ENCODE data around the gene THOC6.
A peak's percentile ranks its signal among the peaks of the same experiment; 100 is the strongest.

THOC6 gene

DNA sequence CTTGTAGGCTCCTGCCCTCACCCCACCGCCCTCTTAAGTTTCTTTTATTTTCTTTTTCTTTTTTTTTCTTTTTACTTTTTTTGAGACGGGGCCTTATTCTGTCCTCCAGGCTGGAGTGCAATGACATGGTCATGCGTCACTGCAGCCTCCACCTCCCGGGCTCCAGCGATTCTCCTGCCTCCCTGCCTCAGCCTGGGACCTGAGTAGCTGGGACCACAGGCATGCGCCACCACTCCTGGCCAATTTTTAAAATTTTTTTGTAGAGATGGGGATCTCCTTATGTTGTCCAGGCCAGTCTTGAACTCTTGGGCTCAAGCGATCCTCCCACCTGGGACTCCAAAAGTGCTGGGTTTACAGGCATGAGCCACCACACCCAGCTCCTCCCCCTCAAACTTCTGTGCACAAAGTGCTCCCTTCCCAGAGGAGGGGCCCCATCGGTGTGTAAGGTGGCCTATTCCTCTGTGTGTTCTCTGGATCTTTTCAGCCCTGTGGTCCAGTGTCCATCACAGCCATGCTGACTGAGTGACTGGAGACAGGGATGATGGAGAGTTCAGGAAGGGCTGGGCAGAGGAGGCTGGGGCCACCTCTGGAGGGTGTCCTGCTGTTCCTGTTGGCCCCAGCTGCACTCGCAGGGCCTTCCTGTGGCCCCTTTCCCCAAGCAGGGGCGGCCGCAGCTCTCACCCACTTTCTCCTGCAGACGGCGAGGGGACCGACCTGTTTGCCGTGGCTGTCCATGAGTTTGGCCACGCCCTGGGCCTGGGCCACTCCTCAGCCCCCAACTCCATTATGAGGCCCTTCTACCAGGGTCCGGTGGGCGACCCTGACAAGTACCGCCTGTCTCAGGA lies 32.7 kb downstream of the THOC6 start:
- TF ChIP-seq POLR2A (IDR thresholded peaks at IDR 0.05; ENCODE audit: low read depth, low read length) = no peak
- no peak for TF ChIP-seq POLR2AphosphoS5 (IDR thresholded peaks at IDR 0.05; ENCODE audit: low read depth, low read length)
- TF ChIP-seq TAF1 (IDR thresholded peaks at IDR 0.05; ENCODE audit: low read depth, low read length) = no peak
- no peak for TF ChIP-seq POU2F2 (IDR thresholded peaks at IDR 0.05; ENCODE audit: low read depth, low read length)
- no peak for TF ChIP-seq PAX5 (IDR thresholded peaks at IDR 0.05; ENCODE audit: insufficient read depth, low read length, severe bottlenecking)
- no peak for TF ChIP-seq SPI1 (IDR thresholded peaks at IDR 0.05; ENCODE audit: low read depth, low read length)
- FAIRE-seq (no peak), DNase-seq (ENCODE audit: insufficient read length, low spot score) (no peak)

DNA sequence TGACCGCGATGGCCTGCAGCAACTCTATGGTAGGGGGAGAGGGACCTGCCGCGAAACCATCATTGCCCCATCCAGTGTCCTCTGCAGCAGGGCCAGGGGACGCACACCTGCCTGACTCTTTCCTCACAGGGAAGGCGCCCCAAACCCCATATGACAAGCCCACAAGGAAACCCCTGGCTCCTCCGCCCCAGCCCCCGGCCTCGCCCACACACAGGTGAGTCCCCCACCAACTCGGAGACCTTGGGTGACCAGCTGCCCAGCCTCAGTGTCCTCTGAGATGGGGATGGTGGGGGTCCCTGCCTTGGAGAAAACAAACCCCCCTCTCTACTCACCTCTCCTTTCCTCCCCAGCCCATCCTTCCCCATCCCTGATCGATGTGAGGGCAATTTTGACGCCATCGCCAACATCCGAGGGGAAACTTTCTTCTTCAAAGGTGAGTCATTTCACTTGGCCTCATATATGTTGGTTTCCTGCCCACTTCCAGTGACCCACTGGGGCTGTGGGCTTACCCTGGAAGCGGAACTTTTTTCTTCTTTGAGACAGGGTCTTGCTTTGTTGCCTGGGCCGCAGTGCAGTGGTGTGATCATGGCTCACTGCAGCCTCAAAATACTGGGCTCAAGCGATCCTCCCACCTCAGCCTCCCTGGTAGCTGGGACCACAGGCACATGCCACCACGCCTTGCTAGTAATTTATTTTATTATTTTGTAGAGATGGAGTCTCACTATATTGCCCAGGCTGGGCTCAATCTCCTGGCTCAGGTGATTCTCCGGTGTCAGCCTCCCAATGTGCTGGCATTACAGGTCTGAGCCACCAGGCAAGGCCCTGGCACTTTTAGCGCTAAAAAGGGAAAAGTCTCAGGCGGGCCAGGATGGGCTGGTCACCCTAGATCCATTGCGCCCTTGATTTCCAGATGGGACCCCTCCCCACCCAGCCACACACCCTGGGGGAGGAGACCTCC lies 33.6 kb downstream of the THOC6 start:
- DNase-seq (ENCODE audit: insufficient read length, low spot score) (no peak), FAIRE-seq (no peak)
- TF ChIP-seq TAF1 (IDR thresholded peaks at IDR 0.05; ENCODE audit: low read depth, low read length) (no peak), POLR2A (IDR thresholded peaks at IDR 0.05; ENCODE audit: low read depth, low read length) (no peak), PAX5 (IDR thresholded peaks at IDR 0.05; ENCODE audit: insufficient read depth, low read length, severe bottlenecking) (no peak), POLR2AphosphoS5 (IDR thresholded peaks at IDR 0.05; ENCODE audit: low read depth, low read length) (no peak), SPI1 (IDR thresholded peaks at IDR 0.05; ENCODE audit: low read depth, low read length) (no peak), POU2F2 (IDR thresholded peaks at IDR 0.05; ENCODE audit: low read depth, low read length) (no peak)

DNA sequence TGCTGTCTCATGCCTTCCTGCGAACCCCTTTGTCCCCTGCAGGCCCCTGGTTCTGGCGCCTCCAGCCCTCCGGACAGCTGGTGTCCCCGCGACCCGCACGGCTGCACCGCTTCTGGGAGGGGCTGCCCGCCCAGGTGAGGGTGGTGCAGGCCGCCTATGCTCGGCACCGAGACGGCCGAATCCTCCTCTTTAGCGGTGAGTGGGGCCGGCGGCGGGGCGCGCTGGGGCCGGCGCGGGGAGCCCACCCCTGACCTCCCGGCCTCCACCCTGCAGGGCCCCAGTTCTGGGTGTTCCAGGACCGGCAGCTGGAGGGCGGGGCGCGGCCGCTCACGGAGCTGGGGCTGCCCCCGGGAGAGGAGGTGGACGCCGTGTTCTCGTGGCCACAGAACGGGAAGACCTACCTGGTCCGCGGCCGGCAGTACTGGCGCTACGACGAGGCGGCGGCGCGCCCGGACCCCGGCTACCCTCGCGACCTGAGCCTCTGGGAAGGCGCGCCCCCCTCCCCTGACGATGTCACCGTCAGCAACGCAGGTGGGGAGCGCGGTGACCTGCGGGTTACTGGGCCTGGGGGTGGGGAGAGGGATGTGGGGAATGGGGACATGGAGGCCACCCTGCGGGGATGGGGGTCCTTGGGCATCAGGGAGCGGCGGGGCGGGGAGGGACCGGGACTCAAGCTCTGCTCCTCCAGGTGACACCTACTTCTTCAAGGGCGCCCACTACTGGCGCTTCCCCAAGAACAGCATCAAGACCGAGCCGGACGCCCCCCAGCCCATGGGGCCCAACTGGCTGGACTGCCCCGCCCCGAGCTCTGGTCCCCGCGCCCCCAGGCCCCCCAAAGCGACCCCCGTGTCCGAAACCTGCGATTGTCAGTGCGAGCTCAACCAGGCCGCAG lies 34.5 kb downstream of the THOC6 start:
- FAIRE-seq (peak; percentile 74), DNase-seq (ENCODE audit: insufficient read length, low spot score) (no peak)
- TF ChIP-seq POLR2A (IDR thresholded peaks at IDR 0.05; ENCODE audit: low read depth, low read length) (no peak), PAX5 (IDR thresholded peaks at IDR 0.05; ENCODE audit: insufficient read depth, low read length, severe bottlenecking) (no peak), POLR2AphosphoS5 (IDR thresholded peaks at IDR 0.05; ENCODE audit: low read depth, low read length) (no peak), POU2F2 (IDR thresholded peaks at IDR 0.05; ENCODE audit: low read depth, low read length) (no peak), SPI1 (IDR thresholded peaks at IDR 0.05; ENCODE audit: low read depth, low read length) (no peak), TAF1 (IDR thresholded peaks at IDR 0.05; ENCODE audit: low read depth, low read length) (no peak)

DNA sequence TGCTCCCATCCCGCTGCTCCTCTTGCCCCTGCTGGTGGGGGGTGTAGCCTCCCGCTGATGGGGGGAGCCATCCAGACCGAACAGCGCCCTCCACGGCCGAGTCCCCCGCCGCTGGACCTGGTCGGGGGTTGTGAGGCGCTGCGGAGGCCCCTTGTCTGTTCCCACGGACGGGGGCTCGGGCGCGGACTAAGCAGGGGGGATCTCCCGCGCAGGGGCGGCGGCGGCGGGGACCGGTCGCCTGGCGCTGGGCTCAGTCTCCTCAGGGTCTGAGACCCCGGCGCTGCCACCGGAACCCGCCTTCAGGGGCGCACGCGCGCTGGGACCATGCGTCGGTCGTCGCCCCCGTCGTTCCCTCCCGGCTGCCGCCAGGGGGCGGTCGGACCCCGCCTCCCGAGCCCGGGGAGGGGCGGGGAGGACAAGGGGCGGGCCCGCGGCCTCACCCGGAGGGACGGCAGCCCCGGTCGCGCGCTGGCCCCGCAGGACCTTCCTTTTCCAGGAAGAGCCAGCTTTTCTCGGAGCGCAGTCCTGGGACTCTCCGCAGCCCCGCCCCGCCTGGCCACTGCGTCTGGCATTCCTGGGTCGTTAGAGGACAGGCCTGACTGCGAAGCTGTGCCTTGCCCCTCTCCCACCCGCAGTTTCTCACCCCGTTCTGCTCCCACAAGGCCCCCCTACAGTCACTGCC lies 35.3 kb downstream of the THOC6 start:
- FAIRE-seq (peak; percentile 96), DNase-seq (ENCODE audit: insufficient read length, low spot score) (peak; percentile 95)
- no peak for TF ChIP-seq POLR2AphosphoS5 (IDR thresholded peaks at IDR 0.05; ENCODE audit: low read depth, low read length)
- peak; percentile 74 for TF ChIP-seq PAX5 (IDR thresholded peaks at IDR 0.05; ENCODE audit: insufficient read depth, low read length, severe bottlenecking)

DNA sequence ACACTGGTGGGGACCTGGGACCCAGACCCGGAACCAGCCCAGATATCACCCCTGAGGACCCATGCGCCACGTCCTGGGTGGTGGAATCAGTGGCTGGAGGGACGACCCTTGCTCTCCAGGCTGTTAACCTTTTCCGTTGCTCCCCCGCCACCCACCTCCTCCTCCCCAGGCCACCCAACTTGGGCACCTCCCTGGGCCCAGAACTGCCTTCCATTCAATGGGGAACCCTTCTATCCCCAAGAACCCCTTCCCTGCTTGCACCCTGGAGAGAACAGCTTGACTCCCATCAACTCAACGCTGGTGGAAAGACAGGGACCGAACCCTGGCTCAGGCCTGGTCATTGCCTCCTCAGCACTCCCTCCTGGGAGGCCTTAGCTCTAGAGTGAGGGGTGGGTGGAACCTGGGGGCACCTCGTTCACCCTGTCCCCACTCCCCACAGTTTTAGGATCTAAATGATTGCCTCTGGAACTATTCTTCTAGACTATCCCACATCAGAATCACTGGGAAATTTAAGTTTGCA lies 35.9 kb downstream of the THOC6 start:
- no peak for TF ChIP-seq SPI1 (IDR thresholded peaks at IDR 0.05; ENCODE audit: low read depth, low read length)
- FAIRE-seq (no peak), DNase-seq (ENCODE audit: insufficient read length, low spot score) (no peak)

DNA sequence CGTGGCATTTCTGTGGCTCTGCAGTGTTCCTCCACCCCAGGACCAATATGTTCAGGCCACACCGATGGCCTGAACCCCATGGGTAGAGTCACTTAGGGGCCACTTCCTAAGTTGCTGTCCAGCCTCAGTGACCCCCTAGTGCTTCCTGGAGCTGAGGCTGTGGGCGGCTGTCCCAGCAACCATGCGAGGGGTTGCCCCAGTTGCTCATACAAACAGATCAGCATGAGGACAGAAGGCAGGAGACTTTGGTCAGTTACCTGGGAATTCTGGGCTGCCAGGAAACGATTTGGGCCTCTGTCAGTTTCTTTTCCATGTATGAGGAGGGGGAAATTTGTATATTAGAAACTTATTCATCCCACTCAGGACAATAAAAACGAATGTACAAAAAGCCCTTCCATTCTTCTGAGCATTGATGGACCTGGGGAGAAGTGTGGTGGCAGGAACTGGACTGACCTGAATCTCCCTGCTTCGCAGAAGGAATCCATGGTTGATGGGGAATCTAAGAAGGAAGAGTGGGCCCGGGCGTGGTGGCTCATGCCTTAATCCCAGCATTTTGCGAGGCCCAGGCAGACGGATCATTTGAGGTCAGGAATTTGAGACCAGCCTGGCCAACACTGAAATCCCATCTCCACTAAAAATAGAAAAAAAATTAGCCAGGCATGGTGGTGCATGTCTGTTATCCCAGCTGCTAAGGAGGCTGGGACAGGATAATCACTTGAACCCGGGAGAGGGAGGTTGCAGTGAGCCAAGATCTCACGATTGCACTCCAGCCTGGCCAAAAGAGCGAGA lies 36.7 kb downstream of the THOC6 start:
- FAIRE-seq = no peak
- TF ChIP-seq PAX5 (IDR thresholded peaks at IDR 0.05; ENCODE audit: insufficient read depth, low read length, severe bottlenecking) (no peak), POLR2A (IDR thresholded peaks at IDR 0.05; ENCODE audit: low read depth, low read length) (no peak), POLR2AphosphoS5 (IDR thresholded peaks at IDR 0.05; ENCODE audit: low read depth, low read length) (no peak), SPI1 (IDR thresholded peaks at IDR 0.05; ENCODE audit: low read depth, low read length) (no peak), POU2F2 (IDR thresholded peaks at IDR 0.05; ENCODE audit: low read depth, low read length) (no peak), TAF1 (IDR thresholded peaks at IDR 0.05; ENCODE audit: low read depth, low read length) (no peak)

DNA sequence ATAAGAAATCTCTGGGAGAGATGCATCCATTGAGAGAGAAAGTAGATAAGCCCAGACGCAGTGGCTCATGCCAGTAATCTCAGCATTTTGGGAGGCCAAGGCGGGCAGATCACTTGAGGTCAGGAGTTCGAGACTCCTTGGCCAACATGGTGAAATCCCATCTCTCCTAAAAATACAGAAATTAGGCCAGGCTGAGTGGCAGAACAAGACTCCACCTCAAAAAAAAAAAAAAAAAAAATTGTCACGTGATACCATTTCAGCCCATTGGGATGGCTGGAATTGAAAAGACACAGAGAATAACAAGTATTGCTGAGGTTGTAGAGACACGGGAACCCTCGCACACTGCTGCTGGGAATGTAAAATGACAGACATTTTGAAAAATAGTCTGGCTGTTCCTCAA lies 38.7 kb downstream of the THOC6 start:
- no peak for TF ChIP-seq TAF1 (IDR thresholded peaks at IDR 0.05; ENCODE audit: low read depth, low read length)
- no peak for TF ChIP-seq POLR2AphosphoS5 (IDR thresholded peaks at IDR 0.05; ENCODE audit: low read depth, low read length)
- no peak for TF ChIP-seq PAX5 (IDR thresholded peaks at IDR 0.05; ENCODE audit: insufficient read depth, low read length, severe bottlenecking)
- DNase-seq (ENCODE audit: insufficient read length, low spot score) = no peak
- FAIRE-seq = no peak

More for the DNA sequence above, 36.7 kb downstream of the THOC6 start:
- no peak for DNase-seq (ENCODE audit: insufficient read length, low spot score)

Data from GM12891 (cell line).